ENCODE data around the gene SORCS1.

DNA sequence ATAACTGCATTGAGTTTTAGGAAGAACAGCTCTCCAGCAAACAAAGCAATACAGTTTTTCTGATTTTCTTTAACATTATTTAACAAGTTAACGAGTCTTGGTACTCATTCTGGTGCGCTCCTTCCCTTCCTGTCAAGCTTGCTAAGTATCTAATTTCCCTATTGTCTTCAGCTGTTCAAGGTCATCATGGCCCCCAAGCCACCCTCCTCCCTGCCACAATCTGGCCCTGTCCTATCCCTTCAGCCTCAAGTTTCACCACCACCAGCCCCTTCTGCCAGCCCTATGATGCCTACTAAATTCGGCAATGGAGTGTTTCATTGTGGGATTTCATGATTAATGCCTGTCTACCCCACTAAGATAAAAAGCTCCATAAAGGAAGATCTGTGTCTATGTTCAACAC lies 121.0 kb downstream of the SORCS1 start:
- TF ChIP-seq CTCF (IDR thresholded peaks at IDR 0.05) (no peak), POLR2A (IDR thresholded peaks at IDR 0.05) (no peak)

Measured in thyroid gland (tissue), 4 donors.